ENCODE measurements around the gene AIG1. TPM values are rescaled to one million over a fixed set of nuclear protein-coding genes. Genes with fewer than 3 reads are reported as not detected.
A peak's percentile ranks its signal among the peaks of the same experiment; 100 is the strongest.

Gene AIG1
- total RNA-seq, 1 experiment from 2014 or later = 51.1 TPM

- H3K9ac ChIP-seq (ENCODE audit: low read length) = no peak overlapping the region
- intact Hi-C loops (cut with micrococcal nuclease) = loop anchor here (2.0 kb wide), 1 partner anchor 193 kb away; no protein-coding TSS in a partner anchor
- ChIA-PET POLR2A (no interaction called here), CTCF (interaction anchor here (3.0 kb wide), 1 partner anchor 193 kb away, joined by 15 read pairs; no protein-coding TSS in a partner anchor), RAD21 (ENCODE audit: low non-redundant PET in 1 of 2, low total read pairs in 2 of 2, uncharacterized antibody in 2 of 2, unreplicated experiment in 2 of 2) (no interaction called here)
- peak; percentile 29 for TF ChIP-seq REST (IDR thresholded peaks at IDR 0.05; ENCODE audit: low read depth)
- TF ChIP-seq EZH2 (IDR thresholded peaks at IDR 0.05) = no peak
- no peaks in the 10 kb centered on the region for H3K9me2 ChIP-seq (ENCODE audit: insufficient read depth)
- no peaks in the 10 kb centered on the region for H4K20me1 ChIP-seq (ENCODE audit: insufficient read depth)
- H3K79me2 ChIP-seq (ENCODE audit: insufficient read depth, low read length) = no peaks in the 10 kb centered on the region
- ATAC-seq (no peak), DNase-seq (ENCODE audit: low read depth, low spot score) (no peak)
- no peaks in the 10 kb centered on the region for H3K27me3 ChIP-seq (ENCODE audit: insufficient read depth, low read length)
- no peak overlapping the region for H2AFZ ChIP-seq (ENCODE audit: low read depth, low read length, poor library complexity, severe bottlenecking)
- no peaks in the 10 kb centered on the region for H3K9me3 ChIP-seq (ENCODE audit: control insufficient read depth in 1 of 2, insufficient read depth in 1 of 2, low read depth in 1 of 2, low read length in 2 of 2)
- BruUV-seq (replicated peaks) = no TSS peak
- no peak overlapping the region for H3K27ac ChIP-seq (ENCODE audit: low read depth, low read length)
- peaks cover 0 to 8% of the 10 kb centered on the region in 2 experiments; a peak in 1 of 4 replicates for H3K4me1 ChIP-seq (ENCODE audit: control insufficient read depth in 1 of 2, insufficient read depth in 2 of 2, low read length in 2 of 2)
- H3K4me2 ChIP-seq (ENCODE audit: low read length) = no peak overlapping the region
- H3K4me3 ChIP-seq (replicated peaks in 1 of 2; ENCODE audit: low read depth in 1 of 2, low read length in 2 of 2) = no peak overlapping the region
- H3K36me3 ChIP-seq (ENCODE audit: control insufficient read depth in 1 of 2, insufficient read depth in 2 of 2, low read length in 2 of 2) = no peaks in the 10 kb centered on the region
Measured at GRCh38 chr6:143233554-143234285, 173.0 kb downstream of the AIG1 start.

GRCh38 chr6:143234734-143235133 is 174.0 kb downstream of the AIG1 start:
- ChIA-PET POLR2A (no interaction called here), CTCF (no interaction called here), RAD21 (ENCODE audit: low non-redundant PET in 1 of 2, low total read pairs in 2 of 2, uncharacterized antibody in 2 of 2, unreplicated experiment in 2 of 2) (no interaction called here)
- no peak for DNase-seq (ENCODE audit: low read depth, low spot score)
- no peaks in the 10 kb centered on the region for H3K36me3 ChIP-seq (ENCODE audit: control insufficient read depth in 1 of 2, insufficient read depth in 2 of 2, low read length in 2 of 2)
- H3K9me2 ChIP-seq (ENCODE audit: insufficient read depth) = no peaks in the 10 kb centered on the region
- H3K4me1 ChIP-seq (ENCODE audit: control insufficient read depth in 1 of 2, insufficient read depth in 2 of 2, low read length in 2 of 2) = peaks cover 0 to 8% of the 10 kb centered on the region in 2 experiments; a peak in 1 of 4 replicates
- no peaks in the 10 kb centered on the region for H3K27me3 ChIP-seq (ENCODE audit: insufficient read depth, low read length)
- H3K9ac ChIP-seq (ENCODE audit: low read length) = no peak overlapping the region
- H3K27ac ChIP-seq (ENCODE audit: low read depth, low read length) = no peak overlapping the region
- no TSS peak for BruUV-seq (replicated peaks)
- H3K4me2 ChIP-seq (ENCODE audit: low read length) = no peak overlapping the region
- intact Hi-C loops (cut with micrococcal nuclease) = no loop called here
- no peak overlapping the region for H3K4me3 ChIP-seq (replicated peaks in 1 of 2; ENCODE audit: low read depth in 1 of 2, low read length in 2 of 2)
- no peaks in the 10 kb centered on the region for H3K79me2 ChIP-seq (ENCODE audit: insufficient read depth, low read length)
- no peak for ATAC-seq
- TF ChIP-seq POLR2A (IDR thresholded peaks at IDR 0.05; ENCODE audit: borderline replicate concordance, extremely low read depth, insufficient read depth, insufficient read length) (no peak), ATF3 (IDR thresholded peaks at IDR 0.05) (no peak), MAX (IDR thresholded peaks at IDR 0.05) (no peak), ZNF274 (IDR thresholded peaks at IDR 0.05; ENCODE audit: low read depth, low read length) (no peak), SP1 (IDR thresholded peaks at IDR 0.05; ENCODE audit: low read depth) (no peak), ZFX (IDR thresholded peaks at IDR 0.05) (no peak), CTCF (IDR thresholded peaks at IDR 0.05 in 2 of 3, conservative IDR thresholded peaks at IDR 0.05 in 1 of 3; ENCODE audit: borderline replicate concordance in 1 of 3, insufficient read depth in 1 of 3, low read depth in 2 of 3, low read length in 2 of 3) (no peak), EZH2 (IDR thresholded peaks at IDR 0.05) (no peak), YY1 (IDR thresholded peaks at IDR 0.05; ENCODE audit: extremely low read depth, insufficient replicate concordance, low read depth, low read length) (no peak), EGR1 (IDR thresholded peaks at IDR 0.05; ENCODE audit: low read depth) (no peak), RAD21 (IDR thresholded peaks at IDR 0.05; ENCODE audit: low read depth) (no peak), SIN3A (IDR thresholded peaks at IDR 0.05; ENCODE audit: low read depth) (no peak), CBX3 (IDR thresholded peaks at IDR 0.05; ENCODE audit: low read depth) (no peak)
- no peaks in the 10 kb centered on the region for H3K9me3 ChIP-seq (ENCODE audit: control insufficient read depth in 1 of 2, insufficient read depth in 1 of 2, low read depth in 1 of 2, low read length in 2 of 2)
- no peaks in the 10 kb centered on the region for H4K20me1 ChIP-seq (ENCODE audit: insufficient read depth)
- H2AFZ ChIP-seq (ENCODE audit: low read depth, low read length, poor library complexity, severe bottlenecking) = no peak overlapping the region
